ENCODE results near the gene YPEL5. TPM values are rescaled to one million over a fixed set of nuclear protein-coding genes. Genes with fewer than 3 reads are reported as not detected.
"Not testable (repeated sequence)": the region's sequence is repeated elsewhere in the genome, so short reads cannot be mapped to it uniquely, and the experiment has no call there.

YPEL5 gene
- total RNA-seq, 1 donor from 2014 or later = 27.8 TPM

GRCh38 chr2:30113617-30114293 lies 33.1 kb upstream of the YPEL5 start:
- Mint-ChIP-seq H3K27ac (no peak overlapping the region), H3K36me3 (ENCODE audit: low read depth) (no peaks in the 10 kb centered on the region), H3K27me3 (ENCODE audit: low read depth) (peaks cover 5% of the 10 kb centered on the region), H3K9me3 (no peaks in the 10 kb centered on the region), H3K4me1 (ENCODE audit: low read depth) (peaks cover 3% of the 10 kb centered on the region), H3K4me3 (ENCODE audit: low read depth) (no peak overlapping the region)
- DNase-seq (ENCODE audit: low spot score) = no peak
- intact Hi-C loops (cut with micrococcal nuclease) = no loop called here

GRCh38 chr2:30115141-30115980 lies 31.4 kb upstream of the YPEL5 start:
- intact Hi-C loops (cut with micrococcal nuclease) = loop anchor here (1.0 kb wide), 1 partner anchor 25 kb away; no protein-coding TSS in a partner anchor
- no peak overlapping the region for H3K4me3 Mint-ChIP-seq (ENCODE audit: low read depth)
- no peaks in the 10 kb centered on the region for H3K9me3 Mint-ChIP-seq
- H3K36me3 Mint-ChIP-seq (ENCODE audit: low read depth) = no peaks in the 10 kb centered on the region
- DNase-seq (ENCODE audit: low spot score) = peak; percentile 38
- H3K4me1 Mint-ChIP-seq (ENCODE audit: low read depth) = peaks cover 3% of the 10 kb centered on the region
- peaks cover 9% of the 10 kb centered on the region for H3K27me3 Mint-ChIP-seq (ENCODE audit: low read depth)
- no peak overlapping the region for H3K27ac Mint-ChIP-seq

- Mint-ChIP-seq H3K4me1 (ENCODE audit: low read depth) (peaks cover 3% of the 10 kb centered on the region), H3K27me3 (ENCODE audit: low read depth) (peaks cover 9% of the 10 kb centered on the region), H3K36me3 (ENCODE audit: low read depth) (no peaks in the 10 kb centered on the region), H3K4me3 (ENCODE audit: low read depth) (no peak overlapping the region), H3K9me3 (no peaks in the 10 kb centered on the region), H3K27ac (no peak overlapping the region)
- DNase-seq (ENCODE audit: low spot score) = no peak
- intact Hi-C loops (cut with micrococcal nuclease) = loop anchor here (1.0 kb wide), 1 partner anchor 26 kb away; no protein-coding TSS in a partner anchor
Observed at GRCh38 chr2:30115981-30116285, 30.9 kb upstream of the YPEL5 start.

GRCh38 chr2:30122362-30122761 lies 24.4 kb upstream of the YPEL5 start:
- Mint-ChIP-seq H3K4me1 (ENCODE audit: low read depth) (no peaks in the 10 kb centered on the region), H3K36me3 (ENCODE audit: low read depth) (no peaks in the 10 kb centered on the region), H3K27ac (no peak overlapping the region), H3K27me3 (ENCODE audit: low read depth) (peaks cover 37% of the 10 kb centered on the region), H3K9me3 (no peaks in the 10 kb centered on the region), H3K4me3 (ENCODE audit: low read depth) (no peak overlapping the region)
- no peak for DNase-seq (ENCODE audit: low spot score)
- intact Hi-C loops (cut with micrococcal nuclease) = no loop called here

- Mint-ChIP-seq H3K9me3 (no peaks in the 10 kb centered on the region), H3K4me1 (ENCODE audit: low read depth) (no peaks in the 10 kb centered on the region), H3K36me3 (ENCODE audit: low read depth) (no peaks in the 10 kb centered on the region), H3K27me3 (ENCODE audit: low read depth) (peaks cover 27% of the 10 kb centered on the region), H3K4me3 (ENCODE audit: low read depth) (no peak overlapping the region), H3K27ac (no peak overlapping the region)
- no peak for DNase-seq (ENCODE audit: low spot score)
- intact Hi-C loops (cut with micrococcal nuclease) = no loop called here
Observed at GRCh38 chr2:30127016-30127893, 19.6 kb upstream of the YPEL5 start.

GRCh38 chr2:30134582-30134981 lies 12.2 kb upstream of the YPEL5 start:
- H3K27ac Mint-ChIP-seq = no peak overlapping the region
- intact Hi-C loops (cut with micrococcal nuclease) = no loop called here
- H3K4me1 Mint-ChIP-seq (ENCODE audit: low read depth) = peaks cover 8% of the 10 kb centered on the region
- H3K4me3 Mint-ChIP-seq (ENCODE audit: low read depth) = no peak overlapping the region
- peaks cover 6% of the 10 kb centered on the region for H3K27me3 Mint-ChIP-seq (ENCODE audit: low read depth)
- H3K36me3 Mint-ChIP-seq (ENCODE audit: low read depth) = no peaks in the 10 kb centered on the region
- no peak for DNase-seq (ENCODE audit: low spot score)
- H3K9me3 Mint-ChIP-seq = no peaks in the 10 kb centered on the region

- no peak overlapping the region for H3K27ac Mint-ChIP-seq
- H3K27me3 Mint-ChIP-seq (ENCODE audit: low read depth) = peaks cover 6% of the 10 kb centered on the region
- H3K4me1 Mint-ChIP-seq (ENCODE audit: low read depth) = peaks cover 10% of the 10 kb centered on the region
- no peak for DNase-seq (ENCODE audit: low spot score)
- intact Hi-C loops (cut with micrococcal nuclease) = no loop called here
- H3K9me3 Mint-ChIP-seq = no peaks in the 10 kb centered on the region
- no peaks in the 10 kb centered on the region for H3K36me3 Mint-ChIP-seq (ENCODE audit: low read depth)
- H3K4me3 Mint-ChIP-seq (ENCODE audit: low read depth) = no peak overlapping the region
Observed at GRCh38 chr2:30135541-30135940, 11.3 kb upstream of the YPEL5 start.

GRCh38 chr2:30136764-30137444 lies 9.9 kb upstream of the YPEL5 start:
- Mint-ChIP-seq H3K27ac (no peak overlapping the region), H3K36me3 (ENCODE audit: low read depth) (no peaks in the 10 kb centered on the region), H3K4me1 (ENCODE audit: low read depth) (peaks cover 10% of the 10 kb centered on the region), H3K9me3 (no peaks in the 10 kb centered on the region), H3K27me3 (ENCODE audit: low read depth) (peaks cover 6% of the 10 kb centered on the region), H3K4me3 (ENCODE audit: low read depth) (no peak overlapping the region)
- DNase-seq (ENCODE audit: low spot score) = no peak
- intact Hi-C loops (cut with micrococcal nuclease) = no loop called here

GRCh38 chr2:30139131-30139870 lies 7.5 kb upstream of the YPEL5 start:
- no peaks in the 10 kb centered on the region for H3K36me3 Mint-ChIP-seq (ENCODE audit: low read depth)
- peak overlapping the region; percentile 69 for H3K27ac Mint-ChIP-seq
- intact Hi-C loops (cut with micrococcal nuclease) = no loop called here
- no peak for DNase-seq (ENCODE audit: low spot score)
- H3K27me3 Mint-ChIP-seq (ENCODE audit: low read depth) = peaks cover 6% of the 10 kb centered on the region
- H3K9me3 Mint-ChIP-seq = no peaks in the 10 kb centered on the region
- peaks cover 10% of the 10 kb centered on the region for H3K4me1 Mint-ChIP-seq (ENCODE audit: low read depth)
- H3K4me3 Mint-ChIP-seq (ENCODE audit: low read depth) = no peak overlapping the region

GRCh38 chr2:30141136-30141535 lies 5.7 kb upstream of the YPEL5 start:
- H3K27ac Mint-ChIP-seq = no peak overlapping the region
- H3K36me3 Mint-ChIP-seq (ENCODE audit: low read depth) = no peaks in the 10 kb centered on the region
- no peak for DNase-seq (ENCODE audit: low spot score)
- peaks cover 18% of the 10 kb centered on the region for H3K4me1 Mint-ChIP-seq (ENCODE audit: low read depth)
- H3K4me3 Mint-ChIP-seq (ENCODE audit: low read depth) = no peak overlapping the region
- H3K9me3 Mint-ChIP-seq = no peaks in the 10 kb centered on the region
- no peaks in the 10 kb centered on the region for H3K27me3 Mint-ChIP-seq (ENCODE audit: low read depth)
- intact Hi-C loops (cut with micrococcal nuclease) = loop anchor here (10.0 kb wide), 1 partner anchor 284 kb away; no protein-coding TSS in a partner anchor

- Mint-ChIP-seq H3K4me1 (ENCODE audit: low read depth) (peaks cover 24% of the 10 kb centered on the region), H3K27ac (no peak overlapping the region), H3K9me3 (no peaks in the 10 kb centered on the region), H3K36me3 (ENCODE audit: low read depth) (peaks cover 10% of the 10 kb centered on the region), H3K4me3 (ENCODE audit: low read depth) (no peak overlapping the region), H3K27me3 (ENCODE audit: low read depth) (no peaks in the 10 kb centered on the region)
- DNase-seq (ENCODE audit: low spot score) = no peak
- intact Hi-C loops (cut with micrococcal nuclease) = loop anchor here (10.0 kb wide), 1 partner anchor 281 kb away; no protein-coding TSS in a partner anchor
Observed at GRCh38 chr2:30144260-30144659, 2.5 kb upstream of the YPEL5 start.

- Mint-ChIP-seq H3K36me3 (ENCODE audit: low read depth) (peaks cover 14% of the 10 kb centered on the region), H3K4me1 (ENCODE audit: low read depth) (peaks cover 25% of the 10 kb centered on the region), H3K27ac (peak overlapping the region; percentile 47)
- H3K27me3 Mint-ChIP-seq (ENCODE audit: low read depth); H3K9me3 Mint-ChIP-seq; DNase-seq (ENCODE audit: low spot score); H3K4me3 Mint-ChIP-seq (ENCODE audit: low read depth): not testable (repeated sequence)
- intact Hi-C loops (cut with micrococcal nuclease) = loop anchor here (5.0 to 10.0 kb wide), 4 partner anchors 192 to 1177 kb away; no protein-coding TSS in a partner anchor
Observed at GRCh38 chr2:30144951-30145350, 1.9 kb upstream of the YPEL5 start.
